Pulmonary artery endothelial cell (primary cell): Measurements from ENCODE around the gene KRTAP12-1. TPM values are rescaled to one million over a fixed set of nuclear protein-coding genes. Genes with fewer than 3 reads are reported as not detected.

Experiments used
- DNase-seq: peaks from one replicate; pipeline ENCODE4 v3.0.0-alpha.2; 2011; ENCODE audit warnings: low read depth, low spot score
- total RNA-seq: library from RNA; depleted of rRNA; stranded (reverse); fragments of >200 nt; gene quantifications from 2 replicates; pipeline ENCODE4 v1.2.3, GENCODE V29; 2014

The KRTAP12-1 gene
- total RNA-seq, 1 donor from 2014 or later: not detected

GRCh38 chr21:44711327-44712202, 29.6 kb upstream of the KRTAP12-1 start, which contains the start of gene TSPEAR:
Gene TSPEAR, minus strand, starts transcription at chr21:44711572. Its CDS starts 58 bp downstream, at chr21:44711514.
- DNase-seq: no peak

DNA sequence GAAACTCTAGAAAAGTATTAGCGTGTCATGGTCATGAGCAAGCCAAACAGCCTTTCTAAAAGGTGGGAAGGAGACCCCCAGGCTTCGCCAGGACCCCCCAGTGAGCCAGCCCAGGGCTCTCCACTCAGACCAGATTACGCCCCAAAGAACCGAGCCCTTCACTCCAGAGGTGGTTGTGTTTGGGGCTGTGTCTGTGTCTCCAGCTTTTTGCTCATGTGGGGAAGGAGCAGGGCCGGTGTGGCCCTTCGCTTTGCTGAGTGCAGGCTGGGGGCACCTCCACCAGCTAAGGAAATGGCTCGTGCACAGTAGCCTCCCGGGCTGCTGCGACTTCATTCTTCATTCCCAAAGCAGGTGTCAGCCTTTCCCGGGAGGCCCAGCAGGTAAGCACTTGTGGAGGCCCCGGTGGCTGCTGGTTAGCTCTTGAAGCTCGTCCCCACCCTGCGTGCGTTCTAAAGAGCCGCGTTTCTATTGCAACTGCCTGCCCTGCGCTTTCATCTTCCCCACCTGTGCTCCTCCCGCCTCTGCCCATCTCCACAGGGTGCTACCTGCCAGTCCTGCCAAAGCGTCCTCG, 28.9 kb upstream of the KRTAP12-1 start:
- DNase-seq: no peak

DNA sequence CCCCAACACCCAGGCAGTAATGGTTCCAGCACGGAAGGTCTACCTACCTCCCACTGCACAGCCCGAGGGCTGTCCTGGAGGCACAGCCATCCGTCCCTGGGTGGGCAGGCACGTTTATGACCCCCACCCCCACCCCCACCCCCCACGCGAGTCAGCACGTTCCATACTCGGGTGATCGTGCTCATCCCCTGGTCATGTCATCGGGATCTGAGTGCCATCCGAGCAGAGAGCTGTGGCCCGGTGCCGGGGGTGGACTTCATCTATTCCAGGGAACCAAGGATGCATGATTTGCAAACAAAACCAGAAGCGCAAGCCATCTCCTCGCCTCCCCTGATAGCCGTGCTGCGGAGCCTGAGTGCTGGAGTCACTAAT, 28.3 kb upstream of the KRTAP12-1 start:
- no peak for DNase-seq

DNA sequence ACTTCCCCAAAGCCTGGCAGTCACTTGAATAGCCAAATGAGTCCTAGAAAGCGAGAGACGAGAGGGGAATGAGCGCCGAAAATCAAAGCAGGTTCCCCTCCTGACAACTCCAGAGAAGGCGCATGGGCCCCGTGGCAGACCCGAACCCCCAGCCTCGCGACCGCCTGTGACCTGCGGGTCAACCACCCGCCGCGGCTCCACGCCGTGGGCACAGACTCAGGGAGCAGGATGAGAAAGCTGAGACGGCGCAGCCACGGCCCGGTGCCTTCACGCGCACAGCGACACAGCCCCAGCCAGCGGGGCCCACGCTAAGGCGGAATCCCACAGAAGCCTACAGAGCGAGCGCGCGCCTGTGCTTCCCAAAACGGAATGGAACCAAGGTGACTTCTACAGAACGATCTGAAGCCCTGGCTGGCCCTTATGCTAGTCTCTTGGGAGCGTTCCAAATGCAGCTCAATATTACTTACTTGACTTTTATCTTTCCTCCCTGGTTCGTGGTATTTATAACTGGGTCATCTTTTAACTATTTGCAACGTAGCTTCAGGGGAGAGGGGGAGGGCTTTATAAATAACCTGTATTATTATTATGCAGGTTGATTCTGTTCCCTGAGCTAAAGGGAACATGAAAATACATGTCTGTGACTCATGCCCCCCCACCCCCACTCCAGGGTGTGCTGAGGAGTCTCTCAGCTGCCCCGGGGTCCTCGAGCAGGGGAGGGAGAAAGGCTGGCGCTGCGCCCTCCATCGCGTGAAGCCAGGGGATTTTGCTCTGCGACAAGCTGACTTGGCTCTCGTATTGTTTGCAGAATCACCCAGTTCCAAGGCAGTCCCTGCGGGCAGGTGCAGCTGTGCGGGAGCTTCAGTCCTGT, 27.7 kb upstream of the KRTAP12-1 start:
- DNase-seq: no peak

GRCh38 chr21:44708866-44709425, 27.0 kb upstream of the KRTAP12-1 start:
- no peak for DNase-seq

DNA sequence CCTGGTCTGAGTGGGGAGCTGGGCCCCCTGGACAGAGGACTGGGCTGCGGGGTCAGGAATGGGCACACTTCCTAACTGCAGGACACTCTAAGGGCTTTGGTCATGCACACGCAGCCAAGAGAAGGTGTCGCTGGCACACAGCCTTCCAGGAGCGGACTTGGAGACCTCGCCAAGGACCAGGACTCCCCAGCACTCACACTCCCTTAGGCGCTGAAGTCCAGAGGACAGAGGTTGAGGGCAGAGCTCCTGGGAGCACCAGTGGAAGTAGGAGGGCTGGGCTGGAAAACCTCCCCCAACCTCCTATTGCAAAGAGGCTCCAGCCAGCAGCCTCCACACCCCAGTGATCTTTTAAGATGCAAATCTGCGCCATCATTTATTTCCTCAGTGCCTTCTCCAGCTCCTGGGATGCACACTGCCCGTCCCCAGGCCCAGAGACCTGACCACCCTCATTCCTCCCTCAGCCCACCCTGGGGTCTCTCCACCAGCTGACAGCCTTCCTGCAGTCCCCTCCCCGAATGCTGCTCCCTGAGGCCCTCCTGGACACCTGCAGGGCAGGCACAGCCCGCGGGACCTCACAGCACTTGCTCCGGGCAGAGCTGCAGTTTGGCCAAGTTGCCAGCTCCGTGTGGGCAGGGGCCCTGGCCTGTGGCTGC, 26.4 kb upstream of the KRTAP12-1 start:
- no peak for DNase-seq

DNA sequence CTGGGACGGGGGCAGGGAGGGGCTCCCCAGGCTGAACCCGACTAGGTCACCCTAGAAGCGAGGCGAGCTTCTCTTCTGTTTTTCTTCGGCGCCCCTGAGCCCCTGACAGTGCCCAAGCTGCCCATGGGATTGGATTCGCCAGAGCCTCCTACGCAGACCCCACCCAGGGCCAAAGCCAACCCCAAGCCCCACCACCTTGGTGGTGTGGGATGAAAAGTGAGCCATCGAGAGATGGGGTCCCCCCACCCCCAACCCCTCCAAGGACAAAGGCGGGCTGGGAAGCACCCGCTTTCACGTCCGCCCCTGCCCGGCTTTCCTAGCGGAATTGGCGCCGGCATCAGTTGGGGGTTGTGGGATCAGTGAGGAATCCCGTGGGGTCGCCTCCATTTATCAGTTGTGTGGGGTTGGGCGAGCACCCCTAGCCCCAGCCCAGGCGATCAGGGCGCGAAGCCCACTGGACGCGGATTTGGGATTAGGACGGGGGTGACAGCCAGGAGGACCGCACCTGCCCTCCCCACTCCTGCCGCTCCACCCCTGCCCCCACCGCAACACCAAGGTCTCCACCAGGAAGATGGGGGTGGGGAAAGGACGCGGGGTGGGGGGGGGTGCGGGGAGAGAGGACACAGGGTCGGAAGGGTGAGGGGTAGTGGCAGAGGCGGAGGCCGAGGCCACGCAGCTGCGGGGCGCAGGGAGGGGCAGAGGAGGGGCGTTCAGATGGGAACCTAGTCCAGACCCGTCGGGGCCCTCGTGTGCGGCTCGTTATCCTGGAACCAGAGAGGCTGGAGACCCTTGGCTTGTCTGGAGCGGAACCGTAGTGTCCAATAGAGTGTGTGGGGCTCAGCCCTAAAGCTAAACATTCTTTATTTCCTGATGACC, 25.0 kb upstream of the KRTAP12-1 start:
- no peak for DNase-seq

- DNase-seq: no peak
Observed at GRCh38 chr21:44706026-44706705, 24.2 kb upstream of the KRTAP12-1 start.

DNA sequence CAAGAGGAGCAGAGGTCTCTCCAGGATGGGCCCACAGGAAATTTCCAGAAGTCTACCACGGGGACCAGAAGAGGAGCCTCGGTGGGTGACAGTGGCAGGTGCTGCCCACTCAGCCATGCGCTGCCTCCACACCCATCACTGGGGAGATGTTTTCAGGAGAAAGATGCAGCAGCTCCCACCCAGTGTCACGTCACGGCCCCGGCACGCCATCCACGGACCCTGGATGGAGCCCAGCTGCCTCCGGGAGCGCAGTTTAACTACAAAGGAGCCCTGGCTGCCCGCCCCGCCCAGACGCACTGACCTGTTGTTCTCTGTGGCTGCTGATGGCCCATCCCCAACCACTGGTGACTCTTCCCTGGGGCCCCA, 22.7 kb upstream of the KRTAP12-1 start:
- no peak for DNase-seq

DNA sequence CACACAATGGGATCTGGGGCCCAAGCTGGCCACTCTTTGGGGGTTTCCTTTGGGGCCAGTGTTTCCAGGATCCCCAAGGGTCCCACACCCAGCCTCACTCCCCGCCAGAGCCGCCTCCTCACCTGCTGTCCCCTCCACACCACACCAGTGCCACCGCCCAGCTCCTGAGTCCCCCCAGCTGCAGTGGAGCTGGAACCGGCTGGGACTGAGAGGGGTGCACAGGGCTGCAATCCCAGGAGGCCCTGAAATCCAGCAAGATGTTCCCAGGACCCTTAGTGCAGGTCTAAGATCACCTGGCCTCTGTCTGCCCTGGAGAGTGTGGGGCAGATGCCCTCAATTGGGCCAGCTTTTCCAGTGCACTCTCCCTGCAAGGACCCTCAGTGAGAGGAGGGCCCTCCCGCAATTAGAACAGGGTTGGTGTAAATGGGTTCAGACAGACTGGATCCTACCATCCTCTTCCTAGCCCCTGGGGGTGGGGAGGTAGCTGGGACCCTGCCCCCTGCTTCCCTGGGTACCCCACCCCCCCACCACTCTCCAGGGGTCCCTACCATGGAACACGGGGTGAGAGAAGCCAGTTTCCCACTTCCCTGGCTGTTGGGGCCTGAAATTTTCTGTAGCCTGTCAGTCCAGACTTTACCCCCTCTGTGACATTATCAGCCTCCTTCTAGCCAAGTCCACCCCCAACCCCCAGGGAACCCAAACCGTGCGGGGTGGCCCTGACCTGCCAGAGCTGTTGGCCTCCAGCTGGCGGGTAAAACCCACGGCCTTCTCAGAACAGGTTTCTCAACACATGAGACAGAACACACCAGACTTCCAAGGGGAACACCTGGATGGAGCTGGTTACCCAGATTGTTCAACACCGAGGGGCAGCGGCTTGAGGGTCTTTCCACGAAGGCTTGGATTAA, 22.0 kb upstream of the KRTAP12-1 start:
- no peak for DNase-seq

GRCh38 chr21:44702973-44703730, 21.2 kb upstream of the KRTAP12-1 start:
- DNase-seq: no peak

GRCh38 chr21:44702111-44702972, 20.4 kb upstream of the KRTAP12-1 start:
- DNase-seq: no peak

- DNase-seq: no peak
Observed at GRCh38 chr21:44701541-44701940, 19.6 kb upstream of the KRTAP12-1 start.

DNA sequence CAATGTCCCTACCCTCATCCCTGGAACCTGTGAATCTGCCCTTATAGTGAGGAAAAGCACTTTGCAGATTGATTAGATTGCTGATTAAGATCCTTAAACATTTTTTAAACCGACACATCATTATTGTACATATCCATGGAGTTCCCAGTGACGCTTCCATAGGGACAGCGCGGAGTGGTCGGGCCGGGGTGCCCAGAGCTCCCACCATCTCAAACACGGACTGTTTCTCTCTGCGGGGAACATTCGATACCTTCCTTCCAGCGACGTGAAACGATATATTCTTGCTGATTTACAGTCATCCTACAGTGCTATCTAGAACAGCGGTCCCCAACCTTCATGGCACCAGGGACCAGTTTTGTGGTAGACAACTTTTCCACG, 19.0 kb upstream of the KRTAP12-1 start:
- no peak for DNase-seq

GRCh38 chr21:44700101-44701022, 18.4 kb upstream of the KRTAP12-1 start:
- no peak for DNase-seq

- DNase-seq: no peak
Observed at GRCh38 chr21:44699502-44700001, 17.6 kb upstream of the KRTAP12-1 start.
